ACC112 (cell line): ENCODE results near the gene ABTB2.

Experiments
- H2AFZ ChIP-seq: fragments of 200-600 bp; sonication (generic); one replicate; pipeline ENCODE4 v1.6.0; 2017; ENCODE audit warnings: antibody characterized with exemption, low read length; ENCODE audit not compliant: unreplicated experiment
- H3K27ac ChIP-seq: fragments of 200-600 bp; sonication (generic); 2 replicates; pipeline ENCODE4 v1.5.1; 2014; ENCODE audit warnings: low read depth, mild to moderate bottlenecking, antibody characterized with exemption, low read length, moderate library complexity
- H3K27me3 ChIP-seq: fragments of 200-600 bp; sonication (generic); 2 replicates; pipeline ENCODE4 v1.6.1; 2014; ENCODE audit warnings: mild to moderate bottlenecking, antibody characterized with exemption, low read length, moderate library complexity, mixed read lengths; ENCODE audit not compliant: insufficient read depth
- H3K36me3 ChIP-seq: fragments of 200-600 bp; sonication (generic); 2 replicates; pipeline ENCODE4 v1.6.1; 2016; ENCODE audit warnings: mild to moderate bottlenecking, antibody characterized with exemption, low read length, moderate library complexity, mixed read lengths; ENCODE audit not compliant: insufficient read depth
- H3K4me1 ChIP-seq: fragments of 200-600 bp; sonication (generic); one replicate; pipeline ENCODE4 v1.6.1; 2016; ENCODE audit warnings: low read length, mixed read lengths; ENCODE audit not compliant: insufficient read depth, unreplicated experiment, control insufficient read depth
- H3K4me3 ChIP-seq: fragments of 200-600 bp; sonication (generic); 2 replicates; pipeline ENCODE4 v1.5.1; 2014; ENCODE audit warnings: mild to moderate bottlenecking, low read depth, low read length
- H3K79me2 ChIP-seq: fragments of 200-600 bp; sonication (generic); one replicate; pipeline ENCODE4 v1.6.0; 2016; ENCODE audit warnings: low read length; ENCODE audit not compliant: control insufficient read depth, unreplicated experiment, insufficient read depth

ABTB2 gene

DNA sequence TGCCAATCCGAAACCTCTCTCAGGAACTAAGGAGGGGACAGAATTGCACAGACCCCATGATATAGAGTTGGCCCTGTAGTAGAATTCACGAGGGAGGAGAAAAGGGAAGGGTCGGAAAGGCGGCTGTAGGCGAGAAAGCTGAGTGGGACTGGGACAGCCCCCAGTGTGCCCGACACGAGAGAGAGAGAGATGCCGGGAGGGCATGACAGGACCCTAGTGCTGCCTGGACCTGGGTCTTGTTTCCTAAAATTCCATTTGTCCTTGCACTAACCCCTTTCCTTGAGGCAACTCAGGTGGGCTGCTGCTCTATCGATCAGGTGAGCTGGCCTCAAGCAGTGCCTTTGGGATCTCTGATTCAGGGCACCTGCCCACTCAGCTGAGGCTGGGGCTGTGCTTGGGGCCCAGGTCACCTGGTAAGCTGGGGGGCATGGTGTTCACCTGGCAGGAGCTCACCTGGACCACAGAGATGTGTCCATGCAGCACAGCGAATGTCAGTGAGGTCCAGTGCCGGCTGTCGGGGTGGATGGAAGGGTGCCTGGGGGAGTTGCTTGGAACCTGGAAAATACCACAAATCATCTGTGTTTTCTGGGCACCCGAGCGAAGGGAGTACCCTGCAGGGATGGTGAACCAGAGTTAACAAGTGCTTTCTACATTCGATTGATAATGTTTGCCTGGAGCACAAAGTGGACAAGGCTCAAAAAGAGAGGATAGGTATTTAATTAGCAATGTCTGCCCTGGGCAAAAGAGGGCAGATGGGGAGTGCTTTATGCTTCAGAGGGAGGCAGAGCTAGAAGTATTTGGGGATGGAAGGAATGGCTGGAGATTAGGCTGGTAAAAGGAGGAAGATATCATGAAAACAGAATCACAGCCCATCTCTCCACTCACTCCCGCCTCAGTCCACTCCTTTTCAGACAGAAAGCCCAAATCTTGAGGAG, 190.7 kb downstream of the ABTB2 start:
- no peaks in the 10 kb centered on the region for H3K4me1 ChIP-seq
- H3K27ac ChIP-seq, result no peak overlapping the region
- H3K4me3 ChIP-seq, result no peak overlapping the region
- H3K36me3 ChIP-seq, result no peaks in the 10 kb centered on the region
- no peaks in the 10 kb centered on the region for H3K27me3 ChIP-seq
- no peaks in the 10 kb centered on the region for H3K79me2 ChIP-seq
- H2AFZ ChIP-seq, result no peak overlapping the region

- H2AFZ ChIP-seq, result no peak overlapping the region
- H3K4me3 ChIP-seq, result no peak overlapping the region
- no peaks in the 10 kb centered on the region for H3K27me3 ChIP-seq
- H3K79me2 ChIP-seq, result no peaks in the 10 kb centered on the region
- no peaks in the 10 kb centered on the region for H3K4me1 ChIP-seq
- H3K36me3 ChIP-seq, result no peaks in the 10 kb centered on the region
- no peak overlapping the region for H3K27ac ChIP-seq
Measured at GRCh38 chr11:34165786-34166555, 191.8 kb downstream of the ABTB2 start.

DNA sequence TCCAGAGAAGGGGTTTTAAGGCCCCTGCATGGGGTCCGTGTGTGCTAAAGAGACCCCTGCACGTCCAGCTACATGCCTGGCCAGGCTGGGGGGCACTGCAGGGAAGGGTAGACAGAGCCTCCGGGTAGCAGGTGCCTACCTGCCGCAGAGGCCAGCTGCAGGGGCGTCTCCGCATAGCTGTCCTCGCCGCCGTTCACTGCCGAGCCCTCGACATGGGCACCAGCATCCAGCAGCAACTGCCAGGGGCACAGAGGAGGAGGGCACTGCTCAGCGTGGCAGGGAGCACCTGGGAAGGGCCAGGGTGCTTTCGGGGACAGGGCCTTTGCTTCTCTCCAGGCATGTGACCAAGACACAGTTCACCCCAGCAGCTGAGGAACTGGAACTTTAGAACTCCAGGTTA, 192.7 kb downstream of the ABTB2 start:
- H2AFZ ChIP-seq, result no peak overlapping the region
- no peak overlapping the region for H3K27ac ChIP-seq
- no peaks in the 10 kb centered on the region for H3K36me3 ChIP-seq
- no peaks in the 10 kb centered on the region for H3K4me1 ChIP-seq
- H3K27me3 ChIP-seq, result no peaks in the 10 kb centered on the region
- no peaks in the 10 kb centered on the region for H3K79me2 ChIP-seq
- no peak overlapping the region for H3K4me3 ChIP-seq

DNA sequence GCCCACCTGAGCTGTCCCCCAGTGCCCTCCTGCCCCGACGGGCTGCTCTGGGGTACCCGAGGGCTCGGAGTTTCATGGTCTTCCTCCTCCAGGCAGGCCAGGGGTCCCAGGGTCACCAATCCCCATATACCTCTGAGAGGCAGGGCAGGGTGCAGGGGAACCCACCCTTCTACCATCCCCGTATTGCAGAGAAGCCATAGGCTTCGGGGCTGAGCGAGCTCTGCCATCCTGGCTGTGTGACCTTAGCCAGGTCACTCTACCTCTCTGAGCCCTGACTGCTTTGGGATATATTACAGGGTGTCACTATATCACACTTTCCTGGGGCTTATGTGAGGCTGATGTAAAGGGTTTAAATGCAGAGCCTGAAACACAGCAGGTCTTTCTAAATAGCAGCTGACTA, 195.0 kb downstream of the ABTB2 start:
- Histone ChIP-seq H3K4me1 (no peaks in the 10 kb centered on the region), H3K4me3 (no peak overlapping the region), H3K36me3 (no peaks in the 10 kb centered on the region)

DNA sequence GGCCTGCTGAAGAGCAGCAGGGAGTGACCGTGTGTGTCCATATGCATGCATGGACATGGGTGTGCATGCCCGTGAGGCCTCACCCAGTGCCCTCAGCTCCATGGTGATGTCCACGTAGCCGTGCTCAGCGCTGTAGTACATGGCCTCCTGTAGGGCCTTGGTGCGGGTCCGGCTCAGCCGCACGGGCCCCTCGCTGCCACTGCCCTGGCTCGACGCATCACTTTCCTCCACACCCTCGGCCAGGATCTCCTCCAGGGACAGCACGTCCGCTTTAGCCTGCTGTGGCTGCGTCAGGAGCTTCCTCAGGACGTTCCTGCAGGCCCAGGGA, 195.4 kb downstream of the ABTB2 start:
- Histone ChIP-seq H3K79me2 (no peaks in the 10 kb centered on the region), H3K36me3 (no peaks in the 10 kb centered on the region), H2AFZ (no peak overlapping the region), H3K4me3 (no peak overlapping the region), H3K27me3 (no peaks in the 10 kb centered on the region), H3K27ac (no peak overlapping the region), H3K4me1 (no peaks in the 10 kb centered on the region)

More for the DNA sequence above, 195.0 kb downstream of the ABTB2 start:
- Histone ChIP-seq H3K79me2 (no peaks in the 10 kb centered on the region), H3K27ac (no peak overlapping the region), H2AFZ (no peak overlapping the region), H3K27me3 (no peaks in the 10 kb centered on the region)

DNA sequence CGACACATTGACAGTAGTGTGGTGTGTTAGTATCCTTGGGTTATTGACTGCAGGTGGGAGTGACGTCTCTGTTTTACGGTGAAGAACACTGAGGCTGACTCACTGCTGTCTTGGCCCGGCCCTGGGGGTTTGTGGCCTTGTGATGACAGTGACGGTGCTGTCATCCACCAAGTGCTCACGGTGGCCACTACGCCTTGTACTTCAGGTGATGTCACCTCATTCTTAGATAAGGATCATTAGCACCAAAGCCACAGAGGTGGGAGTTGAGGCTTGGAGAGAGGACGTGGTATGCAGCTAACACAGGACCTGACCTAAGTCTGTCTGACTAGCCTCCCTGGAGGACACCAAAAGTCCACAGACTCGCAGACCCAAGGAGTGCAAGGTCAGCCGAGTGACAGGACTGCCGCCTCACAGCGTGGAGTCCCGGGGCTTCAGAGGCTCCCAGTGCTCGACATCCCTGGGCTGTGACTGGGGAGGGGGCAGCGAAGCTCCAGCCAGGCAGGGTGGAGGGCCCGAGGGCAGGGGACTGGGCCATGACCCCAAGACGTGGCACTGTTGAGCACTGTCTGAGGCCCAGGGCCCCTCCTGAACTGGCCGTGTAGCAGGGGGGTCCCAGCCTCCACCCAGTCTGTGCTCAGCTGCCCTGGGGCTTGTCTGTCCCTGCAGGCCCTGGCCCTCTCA, 195.9 kb downstream of the ABTB2 start:
- Histone ChIP-seq H2AFZ (no peak overlapping the region), H3K4me3 (no peak overlapping the region), H3K27ac (no peak overlapping the region), H3K36me3 (no peaks in the 10 kb centered on the region), H3K79me2 (no peaks in the 10 kb centered on the region), H3K27me3 (no peaks in the 10 kb centered on the region), H3K4me1 (no peaks in the 10 kb centered on the region)

- no peaks in the 10 kb centered on the region for H3K79me2 ChIP-seq
- no peaks in the 10 kb centered on the region for H3K36me3 ChIP-seq
- H3K4me1 ChIP-seq, result no peaks in the 10 kb centered on the region
- no peak overlapping the region for H3K27ac ChIP-seq
- no peaks in the 10 kb centered on the region for H3K27me3 ChIP-seq
- no peak overlapping the region for H2AFZ ChIP-seq
- no peak overlapping the region for H3K4me3 ChIP-seq
Measured at GRCh38 chr11:34161361-34161760, 196.4 kb downstream of the ABTB2 start.

- H3K4me3 ChIP-seq, result no peak overlapping the region
- H3K27ac ChIP-seq, result no peak overlapping the region
- H2AFZ ChIP-seq, result no peak overlapping the region
- H3K27me3 ChIP-seq, result no peaks in the 10 kb centered on the region
- no peaks in the 10 kb centered on the region for H3K4me1 ChIP-seq
- no peaks in the 10 kb centered on the region for H3K79me2 ChIP-seq
- H3K36me3 ChIP-seq, result no peaks in the 10 kb centered on the region
Measured at GRCh38 chr11:34160791-34161190, 197.0 kb downstream of the ABTB2 start.

GRCh38 chr11:34160049-34160721, 197.6 kb downstream of the ABTB2 start:
- no peak overlapping the region for H3K4me3 ChIP-seq
- H3K36me3 ChIP-seq, result no peaks in the 10 kb centered on the region
- H3K27ac ChIP-seq, result no peak overlapping the region
- no peaks in the 10 kb centered on the region for H3K4me1 ChIP-seq
- no peaks in the 10 kb centered on the region for H3K79me2 ChIP-seq
- no peak overlapping the region for H2AFZ ChIP-seq
- no peaks in the 10 kb centered on the region for H3K27me3 ChIP-seq

DNA sequence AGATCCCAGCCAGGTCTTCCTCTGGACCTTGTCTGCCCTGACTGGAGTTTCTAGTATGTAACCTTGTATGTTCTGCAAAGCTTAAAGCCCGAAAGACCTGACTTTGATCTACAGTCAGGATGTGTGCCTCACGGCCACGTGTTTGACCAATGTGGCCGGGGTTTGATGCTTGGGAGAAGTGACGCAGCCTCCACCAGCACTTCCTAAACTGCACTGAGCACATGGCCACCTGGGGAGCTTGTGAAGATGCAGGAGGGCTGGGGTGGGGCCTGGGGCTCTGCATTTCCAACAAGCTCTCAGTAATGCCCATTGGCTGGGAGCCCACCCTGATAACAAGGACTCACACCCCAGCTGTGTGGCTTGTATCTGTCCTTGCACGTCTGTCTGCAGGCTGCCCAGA, 199.1 kb downstream of the ABTB2 start:
- H3K27ac ChIP-seq, result no peak overlapping the region
- no peaks in the 10 kb centered on the region for H3K36me3 ChIP-seq
- no peaks in the 10 kb centered on the region for H3K79me2 ChIP-seq
- H3K4me1 ChIP-seq, result no peaks in the 10 kb centered on the region
- H3K4me3 ChIP-seq, result no peak overlapping the region
- no peak overlapping the region for H2AFZ ChIP-seq
- H3K27me3 ChIP-seq, result no peaks in the 10 kb centered on the region
